OCI-LY7 (cell line): ENCODE measurements around the gene DPH7.

ENCODE experiments used
- EZH2phosphoT487 ChIP-seq: fragments of 200-600 bp; sonication (generic); IDR thresholded peaks from 2 replicates; pipeline ENCODE4 v1.6.1; 2018; ENCODE audit warnings: low read depth, borderline replicate concordance, mild to moderate bottlenecking, mixed run types, antibody characterized with exemption, low read length, moderate library complexity, mixed read lengths
- TF ChIP-seq, protein P1 (sequence below): fragments of 200-600 bp; sonication (generic); conservative IDR thresholded peaks from 2 replicates; pipeline ENCODE4 v1.5.1; 2014; ENCODE audit warnings: mild to moderate bottlenecking, antibody characterized with exemption, low read length, moderate library complexity, mixed read lengths

- TF ChIP-seq, protein P1, sequence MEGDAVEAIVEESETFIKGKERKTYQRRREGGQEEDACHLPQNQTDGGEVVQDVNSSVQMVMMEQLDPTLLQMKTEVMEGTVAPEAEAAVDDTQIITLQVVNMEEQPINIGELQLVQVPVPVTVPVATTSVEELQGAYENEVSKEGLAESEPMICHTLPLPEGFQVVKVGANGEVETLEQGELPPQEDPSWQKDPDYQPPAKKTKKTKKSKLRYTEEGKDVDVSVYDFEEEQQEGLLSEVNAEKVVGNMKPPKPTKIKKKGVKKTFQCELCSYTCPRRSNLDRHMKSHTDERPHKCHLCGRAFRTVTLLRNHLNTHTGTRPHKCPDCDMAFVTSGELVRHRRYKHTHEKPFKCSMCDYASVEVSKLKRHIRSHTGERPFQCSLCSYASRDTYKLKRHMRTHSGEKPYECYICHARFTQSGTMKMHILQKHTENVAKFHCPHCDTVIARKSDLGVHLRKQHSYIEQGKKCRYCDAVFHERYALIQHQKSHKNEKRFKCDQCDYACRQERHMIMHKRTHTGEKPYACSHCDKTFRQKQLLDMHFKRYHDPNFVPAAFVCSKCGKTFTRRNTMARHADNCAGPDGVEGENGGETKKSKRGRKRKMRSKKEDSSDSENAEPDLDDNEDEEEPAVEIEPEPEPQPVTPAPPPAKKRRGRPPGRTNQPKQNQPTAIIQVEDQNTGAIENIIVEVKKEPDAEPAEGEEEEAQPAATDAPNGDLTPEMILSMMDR, result no peak
- TF ChIP-seq EZH2phosphoT487, result no peak
These were observed 55.8 kb downstream of the DPH7 start for GRCh38 chr9:137522746-137523455.
